ENCODE results near the gene NUDCD3.

Gene NUDCD3

DNA sequence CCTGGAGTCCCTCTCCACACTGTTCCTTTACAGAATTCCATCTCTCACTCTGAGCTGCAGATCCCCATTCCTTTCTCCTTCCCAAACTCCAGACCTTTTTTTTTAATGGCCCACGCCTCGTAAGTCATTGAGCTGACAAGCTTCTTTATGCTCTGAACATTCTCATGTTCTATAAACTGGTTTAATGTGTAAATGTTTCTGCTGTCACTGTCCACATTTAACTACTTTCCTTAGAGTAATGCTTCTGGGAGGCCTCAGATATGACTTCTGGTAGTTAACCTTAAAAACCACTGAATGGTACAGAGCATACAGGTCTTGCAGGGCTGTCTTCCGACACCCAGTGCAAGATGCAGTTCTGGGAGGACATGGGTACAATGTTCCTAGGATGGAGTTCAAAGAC is 94.0 kb downstream of the NUDCD3 start:
- no peak for DNase-seq

DNA sequence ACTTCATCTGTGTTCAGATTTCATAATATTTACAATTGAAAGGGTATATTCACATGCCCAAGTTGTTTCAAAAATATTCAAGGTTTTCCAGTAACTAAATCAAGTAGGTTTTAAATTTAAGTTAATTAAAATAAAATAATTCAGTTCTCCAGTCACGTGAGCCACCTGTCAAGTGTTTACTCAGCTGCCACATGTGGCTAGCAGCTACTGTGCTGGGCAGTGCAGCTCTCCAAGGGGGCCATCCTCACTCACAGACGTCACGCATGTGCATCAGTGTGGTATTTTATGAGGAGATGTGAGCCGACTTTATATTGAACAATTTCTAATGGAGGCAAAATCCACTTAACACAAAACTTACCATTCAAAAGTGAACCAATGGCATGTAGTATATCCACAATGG is 95.4 kb downstream of the NUDCD3 start:
- no peak for DNase-seq

DNA sequence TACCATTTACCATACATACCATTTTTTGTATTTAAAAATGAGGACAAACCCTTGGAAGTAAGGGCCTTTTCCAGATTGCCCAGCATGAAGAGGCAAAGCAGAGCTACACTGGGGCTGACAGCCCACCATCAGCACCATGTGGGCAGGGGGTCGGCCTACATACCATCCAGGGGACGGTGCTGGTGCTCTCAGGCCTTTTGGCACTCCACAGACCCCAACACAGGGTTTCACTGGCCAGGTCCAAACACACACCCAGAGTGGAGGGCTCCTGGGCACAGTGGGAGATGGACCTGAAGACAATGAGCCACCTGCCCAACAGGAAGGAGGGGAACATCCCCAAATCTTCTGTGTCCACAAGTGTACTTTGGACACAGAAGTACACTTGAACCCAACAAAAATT is 95.8 kb downstream of the NUDCD3 start:
- DNase-seq = no peak

GRCh38 chr7:44394112-44394447 is 96.4 kb downstream of the NUDCD3 start:
- DNase-seq = no peak

- DNase-seq = no peak
Measured at GRCh38 chr7:44393238-44394111, 97.0 kb downstream of the NUDCD3 start.

GRCh38 chr7:44392618-44393010 is 97.8 kb downstream of the NUDCD3 start:
- no peak for DNase-seq

GRCh38 chr7:44391746-44392617 is 98.5 kb downstream of the NUDCD3 start:
- no peak for DNase-seq

- no peak for DNase-seq
Measured at GRCh38 chr7:44391171-44391570, 99.3 kb downstream of the NUDCD3 start.

GRCh38 chr7:44390701-44391100 is 99.8 kb downstream of the NUDCD3 start:
- DNase-seq = no peak

GRCh38 chr7:44388089-44388970 is 102.1 kb downstream of the NUDCD3 start:
- no peak for DNase-seq

DNA sequence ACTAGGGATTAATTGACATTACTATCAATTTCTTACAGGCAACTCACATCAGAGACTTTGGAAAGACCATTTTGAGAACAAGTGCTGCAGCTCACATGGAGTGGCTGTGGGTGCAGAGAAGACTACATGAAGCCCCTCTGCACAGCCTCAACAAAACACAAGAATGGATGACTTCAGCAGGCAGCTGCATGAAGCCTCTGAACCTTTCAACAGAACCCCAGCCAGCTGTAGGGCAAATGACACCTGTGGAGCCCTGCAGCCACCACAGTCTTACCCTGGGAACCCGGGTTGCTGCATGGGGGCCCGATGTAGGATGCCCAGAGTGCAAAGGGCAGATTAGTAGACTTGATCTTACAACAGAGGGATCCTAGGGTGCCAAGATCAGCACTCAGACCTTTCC is 103.1 kb downstream of the NUDCD3 start:
- no peak for DNase-seq

- no peak for DNase-seq
Measured at GRCh38 chr7:44386139-44386913, 104.1 kb downstream of the NUDCD3 start.

GRCh38 chr7:44385434-44386138 is 104.9 kb downstream of the NUDCD3 start:
- no peak for DNase-seq

DNA sequence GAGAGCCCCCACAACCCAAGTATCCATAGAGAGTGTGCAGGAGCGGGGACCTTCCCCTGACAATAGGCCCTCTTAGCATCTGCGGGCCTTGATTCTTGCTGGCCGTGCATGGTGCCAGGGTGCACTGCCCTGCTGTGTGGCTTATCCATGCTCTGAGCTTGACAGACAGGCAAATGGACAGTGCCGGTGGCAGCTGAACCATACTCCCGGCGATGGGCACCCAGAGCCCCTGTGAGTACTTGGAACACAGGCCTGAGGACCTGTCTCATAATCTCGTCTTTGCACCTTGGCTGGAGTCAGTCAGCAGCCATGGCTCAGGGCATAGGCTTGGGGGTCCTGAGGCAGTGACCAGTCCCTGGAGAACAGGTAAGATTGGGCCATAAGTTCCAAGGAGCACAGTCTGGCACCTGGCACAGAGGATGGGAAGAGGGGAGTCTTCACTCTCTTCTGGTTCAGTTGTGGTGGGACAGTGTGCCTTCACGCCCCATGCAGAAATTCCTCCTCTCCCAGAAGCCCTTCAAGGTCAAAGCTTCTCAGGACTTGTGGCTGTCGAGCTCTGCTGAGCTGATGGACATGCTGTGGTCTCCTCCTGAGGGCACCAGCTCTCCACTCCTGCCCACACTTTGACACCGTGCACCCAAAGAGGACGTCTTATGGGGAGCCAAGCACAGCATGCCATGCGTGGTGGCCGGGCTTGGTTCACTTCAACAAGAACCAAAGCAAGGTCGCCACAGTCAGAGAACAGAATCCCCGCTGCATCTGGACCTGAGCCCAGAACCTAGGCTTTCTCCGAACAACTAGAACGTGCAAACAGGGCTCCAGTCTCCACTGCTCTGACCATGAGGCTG is 105.6 kb downstream of the NUDCD3 start:
- no peak for DNase-seq

DNA sequence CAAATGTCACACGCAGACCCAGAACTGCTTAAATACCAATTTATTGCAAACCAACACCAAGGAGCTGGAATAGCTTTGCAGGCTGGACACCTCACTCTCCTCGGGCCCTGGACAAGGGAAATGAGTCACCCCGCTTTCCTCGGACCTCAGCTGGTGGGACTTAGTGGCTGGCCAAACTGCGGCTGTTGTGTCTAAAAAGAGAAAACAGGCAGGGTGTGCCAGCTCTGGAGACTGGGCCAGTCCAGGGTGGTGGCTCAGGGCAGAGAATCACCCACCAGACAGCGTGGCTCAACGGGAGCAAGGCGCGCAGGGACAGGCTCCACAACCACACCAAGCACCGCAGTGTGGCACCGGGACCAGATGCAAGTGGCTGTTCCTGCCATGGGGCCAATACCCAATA is 106.9 kb downstream of the NUDCD3 start:
- DNase-seq = no peak

DNA sequence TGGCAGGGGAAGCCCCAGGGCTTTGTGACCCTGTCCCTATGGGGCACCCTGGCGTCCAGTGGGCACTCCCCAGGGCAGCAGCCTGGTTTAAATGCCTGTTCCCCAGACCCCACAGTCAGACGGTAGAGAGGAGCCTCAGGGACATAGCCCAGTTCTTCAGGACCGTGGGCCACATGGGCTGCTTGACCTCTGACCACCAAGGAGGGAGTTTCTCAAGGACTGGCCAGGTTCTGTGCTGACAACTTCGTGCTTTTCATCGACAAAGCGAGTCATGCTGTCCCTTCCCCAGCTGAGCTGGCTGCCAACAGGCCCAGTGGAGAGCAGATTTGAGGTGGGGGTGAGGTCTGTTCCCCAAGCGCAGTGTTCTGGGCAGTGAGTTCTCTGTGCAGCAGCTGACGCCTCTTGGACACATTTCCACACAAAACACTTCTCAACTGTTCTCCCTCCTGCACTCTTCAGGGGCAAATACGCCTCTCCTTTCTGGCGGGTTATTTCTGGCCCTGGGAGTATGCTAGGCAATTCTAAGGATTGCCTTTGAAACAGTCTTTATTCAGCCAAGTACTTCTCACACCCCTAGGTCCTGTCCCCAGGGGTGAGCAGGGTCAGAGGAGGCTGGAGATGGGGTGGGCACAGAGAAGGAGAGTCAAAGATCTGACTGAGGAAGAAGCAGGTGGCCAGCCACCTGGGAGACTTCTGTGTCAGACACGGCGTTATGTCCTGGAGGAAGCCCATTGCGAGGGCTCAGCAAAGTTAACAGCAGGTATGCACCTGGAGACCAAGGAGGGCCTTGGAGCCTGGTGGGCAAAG is 107.8 kb downstream of the NUDCD3 start:
- no peak for DNase-seq

- no peak for DNase-seq
Measured at GRCh38 chr7:44381494-44382220, 108.8 kb downstream of the NUDCD3 start.

GRCh38 chr7:44380831-44381493 is 109.5 kb downstream of the NUDCD3 start:
- no peak for DNase-seq

All from stimulated activated CD4-positive, alpha-beta T cell treated with anti-CD3 and anti-CD28 coated beads, Interleukin-4, amount 100 ng/mL, for 1 hour (primary cell).